ENCODE data around the gene GPHN.
"Not testable (repeated sequence)": the region's sequence is repeated elsewhere in the genome, so short reads cannot be mapped to it uniquely, and the experiment has no call there.

Gene GPHN

DNA sequence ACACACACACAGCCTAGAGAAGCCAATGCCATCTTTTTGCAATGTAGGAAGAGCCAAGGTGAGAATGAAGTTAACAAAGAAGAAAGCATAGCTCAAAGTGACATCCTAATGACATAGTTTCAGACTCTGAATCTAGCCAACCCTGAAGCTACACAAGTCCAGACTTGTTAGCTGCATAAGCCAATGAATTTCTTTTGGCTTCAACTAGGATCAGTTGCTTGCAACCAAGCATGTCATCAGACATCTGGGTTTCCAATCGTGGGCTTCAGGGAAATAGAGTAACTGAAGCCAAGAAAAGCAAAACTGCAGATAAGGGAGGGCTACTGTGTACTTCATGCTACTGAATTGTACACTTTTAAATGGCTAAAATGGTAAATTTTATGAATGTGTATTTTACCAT is 4.4 kb upstream of the GPHN start:
- no peak for DNase-seq

DNA sequence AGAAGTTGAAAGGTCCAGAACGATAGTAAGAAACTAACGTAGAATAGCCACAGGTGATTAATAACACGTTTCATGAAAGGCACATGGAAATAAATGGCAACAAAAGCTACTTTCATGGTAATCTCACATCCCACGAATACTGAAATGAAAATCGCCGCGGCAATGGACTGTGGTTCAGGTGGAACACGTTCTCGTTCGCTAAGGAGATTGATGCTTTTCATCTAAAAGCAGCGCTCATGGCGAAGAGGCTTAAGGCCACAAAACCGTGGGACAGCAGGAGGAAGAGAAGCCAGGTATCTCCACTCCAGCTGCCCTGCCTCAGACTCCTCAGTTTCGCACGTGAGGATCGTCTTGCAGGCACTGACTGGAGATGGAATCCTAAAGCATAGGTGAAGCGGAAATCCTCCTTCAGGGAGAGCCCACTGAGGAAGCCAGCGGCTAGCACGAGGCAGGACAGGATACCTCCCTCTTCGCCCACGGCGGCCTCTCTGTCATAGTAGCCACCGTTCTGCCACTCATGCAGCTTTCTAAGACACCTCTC is 696 bp upstream of the GPHN start:
- DNase-seq: no peak

DNA sequence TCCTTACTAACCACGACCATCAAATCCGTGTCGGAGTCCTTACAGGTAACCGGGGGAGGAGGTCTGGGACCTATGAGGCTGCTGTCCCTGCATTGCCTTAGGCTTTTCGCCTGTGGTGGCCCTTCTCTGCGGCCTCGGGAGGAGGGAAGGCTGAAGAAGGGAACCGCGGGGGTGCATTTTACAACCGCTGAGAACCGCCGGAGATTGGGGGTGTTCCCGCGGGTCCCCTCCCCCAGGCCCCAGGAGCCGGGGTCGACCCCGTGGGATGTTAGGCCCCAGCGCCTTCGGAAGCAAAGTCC is 549 bp downstream of the GPHN start:
- DNase-seq: no peak

DNA sequence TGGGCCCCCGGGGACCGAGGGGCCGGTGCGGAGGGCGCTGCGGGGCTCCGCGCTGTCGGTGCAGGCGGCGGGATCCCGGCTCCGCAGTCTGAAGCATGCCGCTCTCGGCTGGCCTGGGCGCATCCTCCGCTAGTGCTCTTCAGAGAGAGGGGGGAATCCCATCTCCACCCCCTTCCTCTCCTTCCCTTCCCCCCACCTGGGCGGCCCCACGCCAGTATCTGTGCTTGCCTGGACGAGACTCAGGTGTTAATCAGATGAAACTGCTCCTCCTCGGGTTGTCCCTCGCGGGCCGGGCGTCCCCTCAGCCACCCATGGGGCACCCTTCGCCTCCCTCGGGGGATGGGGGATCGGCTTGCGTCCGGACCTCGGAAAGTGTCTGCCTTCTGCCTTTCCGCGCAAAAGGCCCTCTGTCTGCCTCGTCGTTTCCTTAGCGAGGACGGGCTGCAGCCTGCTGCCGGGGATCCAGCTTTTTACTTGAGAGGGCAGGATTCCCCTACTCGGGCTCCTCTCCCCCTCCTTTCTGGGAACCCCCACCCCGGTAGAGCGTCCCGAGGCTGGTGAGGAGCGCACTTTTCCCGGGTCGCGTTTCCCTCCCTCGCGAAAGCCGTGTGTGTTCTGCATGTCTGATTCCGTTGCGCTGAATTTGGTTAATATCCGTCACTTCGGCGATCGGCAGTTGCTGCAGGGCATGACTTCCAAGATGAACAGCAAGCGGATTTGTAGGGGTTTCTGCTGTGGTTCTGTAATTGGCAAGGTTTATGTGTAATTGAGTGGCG is 1.1 kb downstream of the GPHN start:
- peak; percentile 17 for DNase-seq

DNA sequence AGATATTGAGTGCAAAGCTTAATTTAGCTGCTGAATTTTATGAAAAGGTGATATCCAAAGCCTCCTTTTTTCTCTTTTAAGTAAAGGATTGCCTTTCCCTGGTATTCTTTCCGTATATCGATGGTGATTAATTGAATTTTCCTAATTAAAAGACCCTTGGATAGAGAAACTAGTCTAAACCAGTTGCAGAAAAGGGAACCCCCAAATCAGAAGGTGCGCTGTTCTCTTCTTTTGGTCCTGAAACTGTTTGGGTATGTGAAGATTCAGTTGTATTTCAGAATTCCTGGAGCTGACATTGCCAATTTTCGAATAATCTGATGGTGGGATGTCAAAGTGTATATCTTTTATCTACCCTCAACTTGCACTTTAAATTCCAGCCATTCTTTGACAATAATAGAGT is 1.9 kb downstream of the GPHN start:
- DNase-seq: no peak

DNA sequence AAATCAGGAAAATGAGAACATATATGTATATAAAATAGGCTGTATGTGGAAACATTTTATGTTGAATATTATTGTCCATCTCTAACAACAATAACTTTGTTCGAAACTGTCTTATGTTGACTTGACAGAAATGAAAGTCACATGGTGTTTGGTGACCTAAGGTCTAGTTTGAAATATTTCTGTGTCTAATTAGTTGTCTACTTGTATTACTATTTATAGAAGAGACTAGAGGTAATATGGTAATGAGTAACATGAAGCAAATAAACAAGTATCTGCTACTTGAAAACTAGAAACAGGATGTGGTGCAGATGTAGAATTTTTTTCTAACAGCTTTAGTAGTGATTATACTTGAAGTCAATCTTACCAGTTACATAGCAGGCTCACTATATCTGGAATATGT is 3.9 kb downstream of the GPHN start:
- DNase-seq: no peak

DNA sequence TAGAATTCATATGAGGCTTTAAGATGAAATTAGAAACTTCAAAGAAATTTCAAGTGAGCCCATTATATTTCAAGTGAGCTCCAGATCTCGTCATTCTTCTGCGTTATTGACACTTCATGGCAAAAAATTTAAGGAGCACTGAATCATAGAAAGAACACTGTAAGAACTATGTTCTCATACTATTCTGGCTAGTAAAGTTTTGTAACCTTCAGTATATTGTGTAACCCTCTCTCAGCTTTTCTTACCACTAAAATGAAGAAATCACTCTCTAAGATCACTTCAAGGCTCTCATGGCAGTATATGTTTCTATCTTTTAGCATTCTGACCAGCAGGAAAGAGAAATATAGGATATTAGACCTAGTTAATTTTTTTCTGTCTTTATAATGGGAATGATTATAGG is 6.3 kb downstream of the GPHN start:
- no peak for DNase-seq

DNA sequence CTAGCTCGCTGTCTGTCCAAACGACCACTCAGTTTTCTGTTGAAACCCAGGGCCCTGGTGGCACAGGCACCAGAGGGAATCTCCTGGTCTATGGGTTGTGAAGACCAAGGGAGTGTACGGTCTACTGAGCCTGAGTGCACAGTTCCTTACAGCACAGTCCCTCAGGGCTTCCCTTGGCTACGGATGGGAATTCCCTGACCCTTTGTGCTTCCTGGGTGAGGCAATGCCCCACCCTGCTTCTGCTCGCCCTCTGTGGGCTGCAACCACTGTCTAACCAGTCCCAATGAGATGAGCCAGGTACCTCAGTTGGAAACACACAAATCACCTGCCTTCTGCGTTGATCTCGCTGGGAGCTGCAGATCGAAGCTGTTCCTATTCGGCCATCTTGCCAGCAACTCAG is 22.6 kb downstream of the GPHN start:
- DNase-seq: no peak

DNA sequence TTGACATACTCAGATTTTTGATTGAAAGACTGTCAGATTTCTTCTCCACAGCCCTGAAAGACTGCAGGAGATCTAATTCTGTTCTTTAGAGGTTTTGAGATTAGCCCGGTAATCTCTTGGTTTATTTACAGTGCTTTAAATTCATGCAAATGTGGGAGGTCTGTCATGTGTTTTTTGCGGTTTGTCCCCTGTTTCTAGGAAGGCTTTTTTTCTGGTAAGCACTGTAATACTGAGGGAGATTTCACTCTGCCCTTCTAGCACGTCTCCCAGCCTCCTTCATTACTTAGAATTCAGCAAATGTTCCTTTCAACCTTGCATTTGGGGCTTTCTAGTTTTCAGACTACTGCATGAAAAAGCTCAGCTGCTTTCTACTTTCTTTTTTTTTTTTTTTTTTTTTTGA is 31.1 kb downstream of the GPHN start:
- no peak for DNase-seq

DNA sequence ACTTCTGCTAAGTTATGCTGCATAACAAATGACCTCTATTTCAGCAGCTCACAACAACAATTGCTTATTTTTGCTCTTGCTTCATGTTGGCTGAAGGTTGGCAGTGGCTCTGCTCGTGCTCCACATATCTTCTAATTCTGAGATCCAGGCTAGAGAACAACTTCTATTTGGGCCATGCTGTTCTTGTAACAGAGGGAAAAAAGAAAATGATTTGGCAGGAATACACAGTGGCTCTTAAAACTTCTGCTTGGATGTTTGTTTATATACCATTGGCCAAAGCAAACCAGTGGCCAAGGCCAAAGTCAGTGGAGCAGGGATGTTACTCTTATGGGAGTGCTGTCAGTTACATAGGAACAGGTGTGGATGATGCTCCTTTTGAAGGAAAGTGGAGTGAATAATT is 32.1 kb downstream of the GPHN start:
- DNase-seq: no peak

DNA sequence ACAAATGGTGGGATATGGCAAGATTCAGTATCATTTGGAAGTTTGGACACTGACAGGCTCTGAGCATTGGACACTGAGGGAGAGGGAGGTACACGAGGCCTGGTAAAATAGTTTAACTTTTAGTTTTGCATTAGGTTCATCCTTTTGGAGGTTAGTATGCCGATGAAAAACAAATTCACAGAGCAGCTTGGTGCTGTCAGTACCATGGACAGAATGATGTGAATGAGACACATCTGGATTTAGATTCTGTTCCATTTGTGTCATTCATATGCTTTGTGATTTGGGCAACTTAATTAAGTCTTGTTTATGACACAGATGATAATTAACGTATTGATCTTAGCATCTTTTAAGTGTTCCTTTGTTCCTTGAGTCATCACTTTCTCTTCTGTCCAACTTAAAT is 33.7 kb downstream of the GPHN start:
- DNase-seq: no peak

DNA sequence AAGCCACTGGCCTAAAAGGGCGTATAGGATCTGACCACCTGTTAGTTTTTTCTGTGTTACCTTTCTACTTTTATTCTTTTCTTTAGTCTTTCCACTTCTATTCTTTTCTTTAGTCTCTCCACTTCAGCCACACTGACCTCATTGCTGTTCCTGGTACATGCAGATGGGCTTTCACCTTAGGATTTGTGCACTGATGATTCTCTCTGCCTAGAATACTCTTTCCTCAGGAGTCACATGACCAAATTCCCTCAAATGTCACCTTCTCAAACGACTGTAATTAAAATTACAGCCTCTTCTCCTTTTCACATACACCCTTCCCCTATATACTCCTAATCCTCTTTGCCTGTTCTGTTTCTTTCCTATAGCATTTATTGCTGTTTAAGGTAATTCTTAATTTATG is 36.0 kb downstream of the GPHN start:
- no peak for DNase-seq

DNA sequence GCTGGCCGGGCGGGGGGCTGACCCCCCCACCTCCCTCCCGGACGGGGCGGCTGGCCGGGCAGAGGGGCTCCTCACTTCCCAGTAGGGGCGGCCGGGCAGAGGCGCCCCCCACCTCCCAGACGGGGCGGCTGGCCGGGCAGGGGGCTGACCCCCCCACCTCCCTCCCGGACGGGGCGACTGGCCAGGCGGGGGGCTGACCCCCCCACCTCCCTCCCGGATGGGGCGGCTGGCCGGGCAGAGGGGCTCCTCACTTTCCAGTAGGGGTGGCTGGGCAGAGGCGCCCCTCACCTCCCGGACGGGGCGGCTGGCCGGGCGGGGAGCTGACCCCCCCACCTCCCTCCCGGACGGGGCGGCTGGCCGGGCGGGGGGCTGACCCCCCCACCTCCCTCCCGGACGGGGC is 37.2 kb downstream of the GPHN start:
- not testable (repeated sequence) for DNase-seq

DNA sequence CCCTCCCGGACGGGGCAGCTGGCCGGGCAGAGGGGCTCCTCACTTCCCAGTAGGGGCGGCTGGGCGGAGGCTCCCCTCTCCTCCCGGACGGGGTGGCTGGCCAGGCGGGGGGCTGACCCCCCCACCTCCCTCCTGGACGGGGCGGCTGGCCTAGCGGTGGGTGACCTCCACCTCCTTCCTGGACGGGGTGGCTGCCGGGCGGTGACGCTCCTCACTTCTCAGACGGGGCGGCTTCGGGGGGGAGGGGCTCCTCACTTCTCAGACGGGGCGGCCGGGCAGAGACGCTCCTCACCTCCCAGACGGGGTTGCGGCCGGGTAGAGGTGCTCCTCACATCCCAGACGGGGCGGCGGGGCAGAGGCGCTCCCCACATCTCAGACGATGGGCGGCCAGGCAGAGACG is 37.8 kb downstream of the GPHN start:
- DNase-seq: peak; percentile 12

DNA sequence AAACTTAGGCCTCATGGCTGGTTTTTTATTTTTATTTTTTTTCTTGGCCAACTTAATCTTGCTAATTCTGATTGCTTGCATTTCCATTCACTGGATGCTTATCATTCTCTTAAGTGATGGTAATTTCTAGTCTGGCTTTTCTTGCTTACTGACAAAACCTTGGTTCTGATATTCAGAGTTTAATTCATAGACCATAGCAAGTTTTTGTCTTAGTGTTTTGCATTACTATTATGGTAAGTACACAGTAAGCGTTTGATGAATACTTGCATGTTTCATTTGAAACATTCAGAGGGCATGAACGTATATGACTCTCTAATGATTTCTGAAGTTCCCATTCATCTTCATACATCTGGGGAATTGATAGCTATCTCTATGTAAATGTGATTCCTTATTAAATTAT is 55.8 kb downstream of the GPHN start:
- no peak for DNase-seq

DNA sequence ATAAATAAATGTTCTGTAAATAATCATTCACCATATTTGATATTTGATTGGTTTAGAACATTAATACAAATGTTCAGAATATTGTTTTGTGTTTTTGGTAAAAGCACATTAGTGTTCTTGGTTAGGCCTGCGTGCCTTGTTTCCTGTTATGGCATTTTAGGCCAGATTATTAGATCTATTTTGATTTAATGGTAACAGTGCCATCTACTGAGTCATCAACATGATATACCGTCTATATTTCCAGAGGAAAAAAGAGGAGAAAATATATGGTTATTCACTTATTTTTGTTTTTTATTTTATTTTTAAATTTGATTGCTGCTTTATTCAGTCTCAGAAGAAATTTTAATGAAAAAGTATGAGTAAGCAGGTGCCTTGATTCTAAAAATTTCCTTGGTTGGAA is 60.3 kb downstream of the GPHN start:
- DNase-seq: no peak

DNA sequence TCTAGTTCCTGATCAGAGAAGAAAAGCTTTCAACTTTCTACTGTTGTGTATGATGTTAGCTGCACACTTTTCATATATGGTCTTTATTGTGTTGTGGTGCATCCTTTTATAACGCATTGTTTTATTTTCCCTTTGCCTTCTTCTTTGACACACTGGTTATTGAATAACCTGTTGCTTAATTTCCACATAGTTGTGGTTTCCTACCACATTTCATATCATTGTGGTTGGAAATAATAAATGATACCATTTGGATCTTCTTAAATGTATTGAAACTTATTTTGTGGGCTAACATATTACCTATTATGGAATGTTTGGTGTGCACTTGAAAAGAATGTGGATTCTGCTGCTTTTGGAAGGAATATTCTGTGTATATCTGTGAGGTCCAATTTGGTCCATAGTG is 64.9 kb downstream of the GPHN start:
- DNase-seq: no peak

DNA sequence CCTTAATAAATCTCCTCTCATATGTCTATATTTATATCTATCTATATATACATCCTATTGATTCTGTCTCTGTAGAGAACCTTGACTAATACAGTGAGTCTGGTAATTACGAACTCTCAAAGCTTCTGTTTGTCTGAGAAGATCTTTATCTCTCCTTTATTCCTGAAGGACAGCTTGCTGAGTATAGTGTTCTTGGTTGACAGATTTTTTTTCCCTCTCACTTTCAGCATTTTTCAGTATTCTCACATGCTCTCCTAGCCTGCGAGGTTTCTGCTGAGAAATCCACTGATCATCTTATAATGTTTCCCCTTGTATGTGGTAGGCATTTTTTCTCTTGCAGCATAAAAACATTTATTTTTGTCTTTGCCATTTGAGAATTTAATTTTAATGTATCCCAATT is 67.1 kb downstream of the GPHN start:
- DNase-seq: no peak

DNA sequence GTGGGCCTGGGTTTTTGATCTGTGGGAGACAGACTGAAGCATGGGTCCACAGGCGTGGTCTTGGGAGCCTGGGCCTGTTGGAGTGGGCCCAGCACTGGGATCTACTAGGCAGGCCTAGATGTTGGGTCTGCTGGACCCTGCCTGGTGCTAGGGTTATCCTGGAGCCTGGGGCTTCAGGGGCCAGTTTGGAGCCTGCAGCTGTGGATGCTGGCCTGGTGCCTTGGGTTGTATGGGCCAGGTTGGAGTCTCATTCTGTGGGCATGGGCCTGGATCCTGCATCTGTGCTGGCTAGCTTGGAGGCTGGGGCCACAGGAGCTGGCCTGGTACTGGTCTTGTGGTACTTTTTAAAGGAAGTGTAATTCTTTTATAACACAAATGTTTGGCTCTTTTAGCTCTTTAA is 68.0 kb downstream of the GPHN start:
- no peak for DNase-seq

DNA sequence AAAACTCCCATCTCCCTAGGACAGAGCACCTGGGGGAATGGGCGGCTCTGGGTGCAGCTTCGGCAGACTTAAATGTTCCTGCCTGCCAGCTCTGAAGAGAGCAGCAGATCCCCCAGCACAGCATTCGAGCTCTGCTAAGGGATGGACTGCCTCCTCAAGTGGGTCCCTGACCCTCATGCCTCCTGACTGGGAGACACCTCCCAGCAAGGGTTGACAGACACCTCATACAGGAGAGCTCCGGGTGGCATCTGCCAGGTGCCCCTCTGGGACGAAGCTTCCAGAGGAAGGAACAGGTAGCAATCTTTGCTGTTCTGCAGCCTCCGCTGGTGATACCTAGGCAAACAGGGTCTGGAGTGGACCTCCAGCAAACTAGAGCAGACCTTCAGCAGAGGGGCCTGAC is 79.8 kb downstream of the GPHN start:
- not testable (repeated sequence) for DNase-seq

DNA sequence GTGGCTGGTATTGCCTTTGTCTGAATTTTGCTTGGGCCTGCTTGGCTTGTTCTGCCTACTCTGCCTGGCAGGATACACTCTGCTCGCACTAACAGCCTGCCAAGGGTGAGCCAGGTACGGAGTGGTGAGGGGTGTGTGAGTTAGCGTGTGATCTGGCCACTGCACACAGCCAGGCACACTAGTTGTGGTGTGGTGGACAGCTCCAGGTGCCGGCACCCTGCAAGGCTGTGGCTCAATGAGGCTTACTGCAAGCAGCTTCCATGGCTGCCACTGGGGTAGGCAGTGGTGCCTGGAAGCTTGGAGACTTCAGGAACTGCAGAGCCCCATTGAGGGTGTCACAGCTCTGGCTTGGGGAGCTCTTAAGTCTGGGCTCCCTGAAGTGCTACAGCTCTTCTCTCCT is 87.4 kb downstream of the GPHN start:
- no peak for DNase-seq

DNA sequence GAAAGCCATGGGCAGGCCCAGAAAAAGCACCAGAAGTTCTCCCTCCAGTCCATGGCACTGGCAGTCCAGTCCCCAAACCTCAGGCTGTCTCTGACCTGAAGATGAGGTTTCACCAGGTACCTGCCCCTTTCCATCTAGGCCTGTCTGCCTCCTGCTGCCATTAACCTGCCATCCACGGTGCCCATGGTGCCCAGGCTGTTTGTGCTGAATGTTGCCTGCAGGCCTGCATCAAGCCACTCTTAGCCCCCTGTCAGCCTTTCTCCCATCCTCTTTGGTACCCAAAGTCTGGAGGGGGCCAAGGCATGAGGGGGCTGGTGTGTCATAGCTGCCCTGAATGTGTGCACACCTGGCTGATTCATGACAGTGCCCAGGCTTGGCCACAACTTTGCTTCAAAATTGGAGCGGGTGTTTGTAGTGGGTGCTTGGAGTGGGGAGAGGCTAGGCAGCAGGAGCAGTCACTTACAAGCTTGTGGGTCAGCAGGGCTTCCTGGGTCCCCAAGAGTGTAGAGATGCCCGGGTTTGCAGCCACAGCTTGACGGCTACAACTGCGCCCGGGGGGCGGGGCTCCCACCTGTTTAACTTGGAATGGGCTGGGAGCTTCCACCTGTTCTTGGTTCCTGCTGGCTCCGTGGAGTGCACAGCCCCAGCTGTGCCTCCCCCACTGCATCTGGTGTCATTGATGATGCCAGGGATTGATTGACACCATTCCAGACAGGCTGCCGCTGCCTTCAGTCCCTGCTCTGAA is 88.5 kb downstream of the GPHN start:
- DNase-seq: no peak

DNA sequence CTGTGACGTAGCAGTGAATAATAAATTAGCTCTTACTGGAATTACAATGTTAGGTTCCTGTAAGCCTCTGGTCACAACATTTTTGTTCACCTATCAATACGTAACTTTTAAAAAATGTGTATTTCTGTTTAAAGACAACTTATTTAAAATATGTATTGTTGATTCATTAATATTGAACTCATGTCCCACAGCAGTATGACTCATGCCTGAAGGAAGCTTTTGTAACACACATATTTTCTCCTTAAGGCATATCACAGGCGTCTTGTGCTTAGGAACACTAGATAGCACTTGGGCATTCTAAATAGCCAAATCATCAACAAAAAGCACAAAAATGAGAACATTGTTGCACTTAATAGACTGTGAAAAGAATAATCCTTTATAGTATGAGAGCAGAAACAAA is 92.5 kb downstream of the GPHN start:
- DNase-seq: no peak

DNA sequence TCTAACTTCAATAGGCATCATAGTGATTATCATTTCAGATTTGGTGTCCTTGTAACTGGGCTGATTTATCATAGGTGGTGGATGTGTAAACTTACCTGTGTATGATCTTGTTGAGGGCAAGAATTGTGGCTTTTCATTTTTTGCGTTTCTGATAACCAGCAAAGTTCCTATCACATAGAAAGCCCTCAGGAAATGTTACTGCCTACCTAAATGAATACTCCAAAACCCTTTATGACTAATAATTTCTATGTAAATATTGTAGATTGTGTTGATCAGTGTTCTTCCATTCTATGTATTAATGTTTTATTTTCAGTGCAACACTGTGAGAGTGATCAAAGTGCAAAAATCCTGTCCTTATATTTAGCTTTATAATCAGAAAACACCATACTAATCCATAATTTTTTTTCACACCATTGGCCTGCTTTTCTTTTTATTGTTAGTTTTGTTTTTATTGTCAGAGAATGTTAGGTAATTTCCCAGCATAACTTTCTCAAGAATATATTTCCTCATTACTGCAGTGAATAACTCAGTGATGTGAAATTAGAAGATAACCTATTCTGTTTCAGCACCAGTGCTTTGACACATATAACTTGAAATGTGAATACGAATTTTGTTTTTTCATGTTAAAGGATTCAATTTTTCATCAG is 94.1 kb downstream of the GPHN start:
- DNase-seq: no peak

Data from activated gamma-delta T cell (primary cell).